Measurements from ENCODE around the gene SSNA1. TPM values are rescaled to one million over a fixed set of nuclear protein-coding genes. Genes with fewer than 3 reads are reported as not detected.

The SSNA1 gene
- total and polyA plus RNA-seq, 9 of the 15 experiments (the other 6 are each of a cell fraction or from before 2014, with no cell fraction given) = 1.9 to 130 (median 57.1) TPM

DNA sequence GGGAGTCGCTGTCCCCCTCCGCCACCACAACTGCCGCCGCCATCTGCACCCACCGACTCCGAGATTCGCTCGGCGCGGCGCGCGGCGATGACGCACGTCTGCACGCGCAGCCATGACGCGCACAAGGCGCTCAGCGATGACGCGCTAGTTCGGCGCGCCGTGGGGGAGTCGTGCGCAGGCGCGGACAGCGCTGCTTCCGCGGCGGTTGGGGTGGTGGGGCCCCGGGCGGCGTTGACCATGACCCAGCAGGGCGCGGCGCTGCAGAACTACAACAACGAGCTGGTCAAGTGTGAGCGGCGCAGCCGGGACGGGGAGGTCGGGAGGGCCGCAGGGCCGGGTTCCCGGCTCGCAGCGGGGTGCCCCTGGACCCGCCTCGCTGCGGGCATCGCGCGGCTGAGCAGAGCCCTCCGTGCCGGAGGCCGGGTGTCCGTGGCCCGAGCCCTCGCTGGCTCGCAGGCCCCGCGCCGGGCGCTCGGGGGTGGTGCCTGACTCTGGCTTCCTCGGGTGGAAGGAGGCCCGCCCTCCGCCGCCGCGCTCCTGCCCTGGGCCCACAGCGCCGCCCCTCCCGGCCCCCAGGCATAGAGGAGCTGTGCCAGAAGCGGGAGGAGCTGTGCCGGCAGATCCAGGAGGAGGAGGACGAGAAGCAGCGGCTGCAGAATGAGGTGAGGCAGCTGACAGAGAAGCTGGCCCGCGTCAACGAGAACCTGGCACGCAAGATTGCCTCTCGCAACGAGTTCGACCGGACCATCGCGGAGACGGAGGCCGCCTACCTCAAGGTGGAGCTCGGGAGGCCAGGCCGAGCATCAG lies at the start of gene SSNA1, which contains the start of gene ANAPC2 (continued):
- TF ChIP-seq THAP12 (CRISPR knock-in tag; IDR thresholded peaks at IDR 0.05) (peak; percentile 17; the same call in 1 of the 2 replicates), DLX4 (CRISPR knock-in tag; IDR thresholded peaks at IDR 0.05) (no peak), CSDE1 (IDR thresholded peaks at IDR 0.05) (peak in 1 of 2 experiments; percentile 98; a peak in 1 of 4 replicates), ZNF23 (CRISPR knock-in tag; IDR thresholded peaks at IDR 0.05) (no peak), CHD1 (IDR thresholded peaks at IDR 0.05; ENCODE audit: low read length) (no peak), ZNF143 (CRISPR knock-in tag; IDR thresholded peaks at IDR 0.05) (no peak), HDGF (IDR thresholded peaks at IDR 0.05) (peak; percentile 92; the same call in 1 of the 2 replicates), PHF20 (IDR thresholded peaks at IDR 0.05; ENCODE audit: partially characterized antibody) (peak; percentile 100), TAL1 (IDR thresholded peaks at IDR 0.05) (no peak), ZNF764 (CRISPR knock-in tag; IDR thresholded peaks at IDR 0.05; ENCODE audit: low read depth) (no peak), POLR2A (conservative IDR thresholded peaks at IDR 0.05) (peak; percentile 82), ZNF583 (CRISPR knock-in tag; IDR thresholded peaks at IDR 0.05) (no peak), ZNF165 (CRISPR knock-in tag; IDR thresholded peaks at IDR 0.05; ENCODE audit: borderline replicate concordance) (no peak), HDAC1 (IDR thresholded peaks at IDR 0.05) (peak in 1 of 2 experiments; percentile 95; a peak in 2 of 4 replicates), CTBP1 (IDR thresholded peaks at IDR 0.05; ENCODE audit: borderline replicate concordance) (peak; percentile 91; the same call in 1 of the 2 replicates), ELF2 (CRISPR knock-in tag; IDR thresholded peaks at IDR 0.05) (peak; percentile 88), C11orf30 (IDR thresholded peaks at IDR 0.05; ENCODE audit: low read depth) (peak; percentile 100), RFX1 (IDR thresholded peaks at IDR 0.05) (no peak), NR2C2 (CRISPR knock-in tag; IDR thresholded peaks at IDR 0.05) (peak; percentile 66; the same call in 1 of the 2 replicates), NR2C2 (tag; IDR thresholded peaks at IDR 0.05) (peak; percentile 72; the same call in 1 of the 2 replicates), DNMT1 (IDR thresholded peaks at IDR 0.05) (no peak), KDM4B (IDR thresholded peaks at IDR 0.05; ENCODE audit: borderline replicate concordance in 2 of 2, low read depth in 1 of 2) (0 out of 4 replicates have a peak, but pooled peaks of 1 of the 2 experiments have one; percentile 43), NR2C1 (IDR thresholded peaks at IDR 0.05) (no peak), NR2C1 (tag; IDR thresholded peaks at IDR 0.05) (peak; percentile 26; the same call in 1 of the 2 replicates), NR3C1 (CRISPR knock-in tag; IDR thresholded peaks at IDR 0.05) (0 out of 2 replicates have a peak, but pooled peaks have one; percentile 20), IRF1 (CRISPR knock-in tag; IDR thresholded peaks at IDR 0.05; ENCODE audit: borderline replicate concordance) (no peak)
- TF ChIP-seq, protein P1, sequence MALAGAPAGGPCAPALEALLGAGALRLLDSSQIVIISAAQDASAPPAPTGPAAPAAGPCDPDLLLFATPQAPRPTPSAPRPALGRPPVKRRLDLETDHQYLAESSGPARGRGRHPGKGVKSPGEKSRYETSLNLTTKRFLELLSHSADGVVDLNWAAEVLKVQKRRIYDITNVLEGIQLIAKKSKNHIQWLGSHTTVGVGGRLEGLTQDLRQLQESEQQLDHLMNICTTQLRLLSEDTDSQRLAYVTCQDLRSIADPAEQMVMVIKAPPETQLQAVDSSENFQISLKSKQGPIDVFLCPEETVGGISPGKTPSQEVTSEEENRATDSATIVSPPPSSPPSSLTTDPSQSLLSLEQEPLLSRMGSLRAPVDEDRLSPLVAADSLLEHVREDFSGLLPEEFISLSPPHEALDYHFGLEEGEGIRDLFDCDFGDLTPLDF (CRISPR knock-in tag; IDR thresholded peaks at IDR 0.05) = peak; percentile 61; the same call in 1 of the 2 replicates
